HG03175 (cell line): ENCODE data around the gene TTLL7.
"Not testable (repeated sequence)": the region's sequence is repeated elsewhere in the genome, so short reads cannot be mapped to it uniquely, and the experiment has no call there.

Experiments used
- ATAC-seq: cut with Tn5 transposase; IDR thresholded peaks from one replicate; pipeline ENCODE4 v1.9.1; 2021; ENCODE audit warnings: mild to moderate bottlenecking, moderate library complexity; ENCODE audit not compliant: unreplicated experiment

The TTLL7 gene

DNA sequence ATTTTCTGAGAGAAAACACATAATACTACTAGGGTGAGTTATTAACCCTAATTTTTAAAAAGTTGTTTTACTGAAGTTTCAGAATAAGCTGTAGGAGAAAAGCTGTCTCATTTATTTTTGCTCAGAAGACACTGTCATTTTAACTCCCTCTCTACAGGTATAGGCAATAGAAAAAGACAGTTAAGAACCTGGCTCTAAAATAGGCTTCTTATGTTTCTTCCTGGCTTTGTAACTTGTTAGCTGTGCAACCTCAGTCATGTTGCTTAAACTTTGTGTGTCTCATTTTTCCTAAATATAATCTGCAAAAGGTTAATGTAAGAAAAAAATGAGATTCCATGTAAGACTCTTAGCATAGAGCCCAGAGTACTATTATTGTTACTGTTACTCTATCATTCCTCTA lies 64.4 kb downstream of the TTLL7 start:
- no peak for ATAC-seq

DNA sequence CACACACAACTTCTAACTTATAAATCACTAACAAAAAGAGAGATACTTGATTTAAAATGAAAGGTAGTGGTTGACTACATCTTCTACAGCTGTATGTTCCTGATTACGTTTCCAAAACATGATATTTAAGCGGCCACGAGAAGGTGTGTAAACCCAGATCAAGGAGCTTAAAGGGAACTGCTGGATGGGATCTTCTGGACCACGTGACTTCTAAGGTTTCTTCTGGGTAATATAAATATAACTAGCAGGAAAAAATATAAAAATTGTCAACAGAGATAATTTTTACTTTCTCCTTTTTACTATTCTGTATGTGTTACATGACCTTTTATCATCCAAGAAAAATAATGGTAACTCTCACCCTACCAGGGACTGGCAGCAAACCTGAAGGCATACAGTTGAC lies 66.2 kb downstream of the TTLL7 start:
- ATAC-seq, result no peak

DNA sequence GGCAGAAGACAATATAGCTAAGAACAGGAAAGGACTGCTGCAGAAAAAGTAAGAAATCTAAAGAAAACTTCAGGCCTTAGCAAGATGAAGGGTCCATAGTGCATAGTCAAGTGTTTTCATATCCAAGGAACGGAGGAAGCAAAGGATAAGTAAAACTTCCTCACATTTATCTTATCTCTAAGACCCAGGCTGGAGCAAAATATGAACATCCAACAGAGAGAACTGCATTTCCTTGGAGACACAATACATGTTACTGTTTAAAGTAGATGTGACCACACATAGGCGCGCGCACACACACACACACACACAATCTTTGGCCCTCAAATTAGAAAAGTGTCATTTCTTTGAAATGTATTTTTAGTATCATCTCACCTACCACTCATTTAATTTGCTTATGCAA lies 66.7 kb downstream of the TTLL7 start:
- no peak for ATAC-seq

DNA sequence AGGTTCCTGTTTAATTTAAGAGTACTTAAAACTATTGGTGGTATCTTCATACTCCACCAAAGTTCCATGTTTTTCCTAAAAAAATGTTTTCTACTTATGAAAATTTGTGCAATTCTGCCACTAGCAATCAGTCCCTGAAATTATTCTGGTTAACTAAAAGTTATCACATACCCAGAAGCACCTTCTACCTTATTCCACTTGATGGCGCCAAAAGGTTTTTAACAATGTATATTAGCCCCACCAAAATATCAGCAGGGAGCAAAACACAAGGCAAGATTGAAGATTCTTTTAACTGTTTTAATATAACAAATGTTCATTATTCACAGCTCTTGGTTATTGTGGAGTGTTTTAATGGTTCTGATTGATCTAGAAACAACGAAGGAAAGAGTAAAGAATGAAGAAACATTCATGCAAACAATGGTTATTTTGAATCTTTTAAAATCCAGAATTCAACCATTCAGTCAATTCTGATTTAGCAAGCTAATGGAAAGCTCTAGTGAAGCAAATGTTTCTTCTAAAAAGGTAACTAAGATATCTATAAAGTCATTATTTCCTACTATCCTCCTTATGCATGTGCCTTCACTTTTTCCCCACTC lies 67.2 kb downstream of the TTLL7 start:
- ATAC-seq, result peak; percentile 78

DNA sequence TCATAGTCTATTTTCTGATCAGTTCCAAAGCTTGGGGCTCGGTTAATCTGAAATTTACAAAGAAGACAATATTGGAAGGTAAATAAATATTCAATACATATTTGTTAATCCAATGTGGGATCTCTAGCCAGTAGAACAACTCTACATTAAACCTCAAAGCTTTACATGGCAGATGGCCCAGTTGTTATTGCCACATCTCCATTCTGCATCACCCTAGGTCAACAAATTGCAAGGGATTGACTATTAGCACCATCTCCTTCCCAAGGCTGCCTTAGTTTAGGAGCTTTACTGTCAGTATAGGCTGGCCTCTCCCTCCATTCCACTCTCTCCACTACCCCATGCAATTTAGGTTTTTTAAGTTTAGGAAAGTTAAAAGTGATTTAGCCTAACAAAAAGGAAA lies 69.7 kb downstream of the TTLL7 start:
- no peak for ATAC-seq

DNA sequence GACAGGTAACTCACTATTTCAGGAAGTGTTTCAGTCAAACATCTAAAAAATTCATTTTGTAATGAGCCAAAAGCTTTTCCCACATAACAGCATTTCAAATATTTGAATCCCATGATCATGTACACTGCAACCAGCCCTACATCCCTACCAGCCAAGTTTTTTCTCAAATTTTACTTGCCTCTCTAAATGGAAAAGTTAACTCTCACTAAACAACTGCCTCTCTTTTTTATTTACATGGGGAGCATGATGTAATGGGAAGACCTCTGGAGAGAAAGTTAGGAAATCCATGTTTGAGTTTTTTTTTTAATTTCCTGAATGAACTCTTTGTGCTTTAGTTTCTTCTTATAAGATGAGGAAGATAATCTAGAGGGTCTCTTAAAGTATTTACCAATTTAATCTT lies 70.5 kb downstream of the TTLL7 start:
- no peak for ATAC-seq

DNA sequence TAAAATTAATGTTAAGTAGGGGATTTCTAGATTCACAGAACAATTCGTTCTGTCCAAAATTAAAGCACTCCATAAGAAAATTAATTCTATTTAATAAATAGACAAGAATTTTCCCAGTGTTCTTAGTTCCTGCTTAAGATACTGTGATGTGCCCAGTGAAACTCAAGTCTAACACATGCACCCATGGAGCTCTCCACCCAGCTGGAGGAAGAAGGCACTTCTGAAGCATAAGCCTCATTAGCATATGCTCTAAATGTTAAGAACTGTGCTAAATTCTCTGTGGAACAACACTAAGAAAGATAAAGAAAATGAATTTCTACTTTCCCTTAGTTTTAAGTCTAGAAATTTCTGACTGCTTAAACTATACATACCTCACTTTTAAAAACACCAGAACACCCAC lies 71.2 kb downstream of the TTLL7 start:
- ATAC-seq, result no peak

DNA sequence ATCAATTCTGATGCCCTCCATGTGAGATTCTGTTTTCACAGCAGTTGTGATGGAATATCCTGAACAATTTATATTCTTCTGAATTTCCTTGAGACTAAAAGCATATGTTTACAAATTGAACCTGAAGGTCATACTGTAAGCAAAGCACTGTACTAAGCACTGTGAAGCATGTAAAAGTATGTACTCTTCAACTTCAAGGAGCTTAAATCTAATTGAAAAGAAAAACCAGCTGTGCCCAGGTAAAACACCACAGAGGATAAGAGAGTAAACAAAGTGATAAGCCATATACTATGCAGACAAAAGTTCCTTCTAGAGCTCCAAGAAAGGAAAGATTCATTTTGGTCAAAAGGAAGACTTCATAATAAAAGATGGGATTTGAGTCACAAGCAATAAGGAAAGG lies 71.9 kb downstream of the TTLL7 start:
- no peak for ATAC-seq

DNA sequence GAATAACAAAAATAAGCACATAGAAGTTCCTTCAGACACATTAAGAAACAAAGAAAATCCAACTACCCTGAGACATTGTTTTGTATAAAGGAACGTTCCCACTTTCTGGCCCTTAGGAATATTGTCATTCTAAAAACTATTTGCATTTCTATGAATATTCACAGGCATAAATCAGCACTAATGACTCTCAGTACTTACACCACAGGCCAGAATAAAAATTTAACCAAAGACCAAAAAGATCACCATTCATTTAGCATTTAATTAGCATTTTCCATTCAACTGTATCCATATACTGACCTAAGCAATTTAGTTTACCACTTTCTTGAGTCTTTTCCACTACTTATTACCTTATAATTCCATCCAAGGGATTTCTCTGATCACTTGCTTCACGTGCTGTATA lies 75.4 kb downstream of the TTLL7 start:
- ATAC-seq, result no peak

DNA sequence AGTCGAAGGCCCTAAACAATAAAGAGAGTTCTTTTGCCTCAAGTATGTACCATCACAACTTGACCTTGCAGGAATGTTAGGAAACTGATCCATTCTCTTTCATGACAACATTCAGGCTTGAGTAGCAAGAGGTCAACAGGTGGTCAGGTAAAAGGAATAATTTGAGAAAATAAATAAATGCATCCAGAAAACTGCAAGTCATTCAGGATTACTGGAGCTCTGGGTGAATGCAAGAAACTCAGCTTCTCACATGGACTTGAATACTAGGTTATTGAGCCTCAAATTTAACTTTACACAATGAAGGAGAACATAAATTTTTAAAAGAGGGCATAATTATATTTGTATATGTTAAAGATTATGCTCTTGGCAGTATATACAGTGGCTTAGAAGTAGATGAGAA lies 76.5 kb downstream of the TTLL7 start:
- no peak for ATAC-seq

DNA sequence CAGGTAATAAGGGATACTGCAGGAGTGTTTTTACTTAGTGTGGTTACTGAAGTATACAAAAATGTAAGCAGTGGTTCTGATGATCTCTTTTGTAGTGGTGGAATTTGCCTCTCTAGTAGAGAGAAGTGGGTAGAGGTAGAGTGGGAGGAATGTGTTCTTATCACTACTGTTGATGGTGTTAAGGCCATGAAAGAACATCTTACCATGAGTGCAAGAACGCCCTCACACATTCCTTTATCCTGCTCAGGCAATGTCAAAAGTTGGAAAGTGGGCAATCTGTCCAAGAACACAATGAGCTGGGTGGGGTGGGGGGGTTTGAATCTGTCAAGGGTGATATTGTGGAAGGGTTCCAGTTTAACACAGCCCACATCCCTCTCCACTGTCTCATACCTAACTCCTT lies 78.6 kb downstream of the TTLL7 start:
- no peak for ATAC-seq

DNA sequence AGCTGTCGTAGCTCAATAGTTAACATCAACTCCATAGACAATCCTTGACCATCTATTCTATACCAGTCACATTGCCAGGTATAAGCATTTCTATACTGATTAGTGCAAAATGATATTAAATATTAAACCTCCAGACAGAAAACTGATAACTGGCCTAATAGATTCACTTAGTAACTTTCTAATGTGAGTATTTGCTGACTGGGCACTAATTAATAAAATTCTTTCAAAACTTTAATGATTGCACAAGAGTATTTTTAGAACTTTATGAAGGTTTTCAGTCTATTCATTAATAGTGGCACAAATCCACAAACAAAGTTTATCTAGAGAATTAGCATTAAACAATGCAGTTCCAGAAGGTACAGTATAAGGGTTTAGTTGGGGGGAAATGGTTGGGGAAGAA lies 79.1 kb downstream of the TTLL7 start:
- ATAC-seq, result no peak

DNA sequence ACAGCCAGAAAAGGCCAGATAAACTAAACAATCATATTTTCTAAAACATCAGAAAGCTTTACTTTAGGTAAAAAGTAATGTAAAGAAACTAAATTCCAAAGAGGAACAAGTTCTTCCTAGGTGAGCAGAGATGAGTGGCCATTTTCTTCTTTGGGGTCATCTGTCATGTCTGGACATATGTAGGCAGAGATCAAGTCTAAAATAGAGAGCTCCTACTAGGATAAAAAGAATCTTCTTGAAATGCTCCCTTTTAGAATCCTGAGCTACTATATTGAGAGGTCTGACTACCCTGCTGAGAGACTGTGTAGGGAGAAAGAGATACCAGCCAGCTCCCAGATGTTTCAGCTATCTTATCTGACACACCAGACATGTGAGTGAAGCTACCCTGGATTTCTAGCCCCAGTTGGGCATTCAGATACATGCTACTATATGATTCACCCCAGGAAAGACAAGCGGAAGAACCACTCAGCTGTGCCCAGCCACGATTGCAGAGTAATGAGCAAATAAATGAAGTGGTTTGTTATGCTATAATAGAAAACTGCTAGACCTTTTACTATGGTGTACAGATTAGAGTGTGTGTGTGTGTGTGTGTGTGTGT lies 80.1 kb downstream of the TTLL7 start:
- no peak for ATAC-seq

DNA sequence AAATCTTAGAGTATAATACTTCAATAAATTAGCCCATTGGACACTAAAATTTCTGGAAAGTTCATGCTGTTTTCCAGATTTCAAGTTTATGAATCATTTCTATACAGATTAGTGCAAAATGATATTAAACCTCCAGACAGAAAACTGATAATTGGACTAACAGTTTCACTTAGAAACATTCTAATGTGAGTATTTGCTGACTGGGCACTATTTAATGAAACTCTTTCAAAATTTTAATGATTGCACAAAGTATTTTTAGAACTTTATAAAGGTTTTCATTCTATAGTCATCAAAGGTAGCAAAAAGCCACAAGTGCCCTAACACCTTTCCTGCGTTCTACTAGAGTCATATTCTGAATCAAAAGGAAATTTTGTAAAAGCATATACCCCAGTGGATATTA lies 81.0 kb downstream of the TTLL7 start:
- ATAC-seq, result no peak

DNA sequence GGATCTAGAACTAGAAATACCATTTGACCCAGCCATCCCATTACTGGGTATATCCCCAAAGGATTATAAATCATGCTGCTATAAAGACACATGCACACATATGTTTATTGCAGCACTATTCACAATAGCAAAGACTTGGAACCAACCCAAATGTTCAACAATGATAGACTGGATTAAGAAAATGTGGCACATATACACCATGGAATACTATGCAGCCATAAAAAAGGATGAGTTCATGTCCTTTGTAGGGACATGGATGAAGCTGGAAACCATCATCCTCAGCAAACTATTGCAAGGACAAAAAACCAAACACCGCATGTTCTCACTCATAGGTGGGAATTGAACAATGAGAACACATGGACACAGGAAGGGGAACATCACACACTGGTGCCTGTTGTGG lies 82.8 kb downstream of the TTLL7 start:
- not testable (repeated sequence) for ATAC-seq

DNA sequence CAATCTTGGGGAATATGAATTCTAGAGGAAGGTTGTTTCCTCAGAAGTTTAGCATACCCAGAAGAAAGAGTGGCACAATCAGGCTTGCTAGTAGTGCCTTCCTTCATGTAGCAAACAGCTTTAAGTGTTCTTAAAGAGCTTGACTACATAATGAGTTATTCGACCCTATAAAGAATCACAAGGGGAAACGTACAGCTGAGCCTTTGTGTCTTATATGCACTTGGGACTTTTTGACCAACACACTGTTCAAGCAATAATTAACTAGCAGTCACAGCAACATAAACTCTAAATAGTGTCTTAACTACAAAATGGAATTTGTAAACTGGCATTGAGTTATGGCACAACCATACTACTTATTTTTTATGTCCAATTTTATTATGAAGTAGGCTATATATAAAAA lies 86.1 kb downstream of the TTLL7 start:
- no peak for ATAC-seq

DNA sequence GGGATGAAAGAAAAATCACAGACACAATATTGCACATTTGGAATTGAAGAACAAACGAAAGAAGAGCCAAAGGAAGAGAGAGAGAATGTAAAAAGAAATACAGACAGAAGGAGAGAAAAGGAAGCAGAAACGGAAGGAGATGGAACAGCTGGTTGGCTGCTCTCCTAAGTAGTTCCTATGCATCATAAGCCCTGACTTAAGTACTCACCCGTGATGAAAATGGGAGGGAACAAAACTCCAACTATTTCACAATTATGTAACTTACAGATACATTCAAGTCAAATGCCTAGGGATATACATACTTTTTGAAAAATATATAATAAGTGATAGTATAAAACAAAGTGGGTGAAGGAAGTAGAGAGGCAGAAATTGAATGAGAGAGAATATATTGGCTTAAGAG lies 88.5 kb downstream of the TTLL7 start:
- no peak for ATAC-seq

DNA sequence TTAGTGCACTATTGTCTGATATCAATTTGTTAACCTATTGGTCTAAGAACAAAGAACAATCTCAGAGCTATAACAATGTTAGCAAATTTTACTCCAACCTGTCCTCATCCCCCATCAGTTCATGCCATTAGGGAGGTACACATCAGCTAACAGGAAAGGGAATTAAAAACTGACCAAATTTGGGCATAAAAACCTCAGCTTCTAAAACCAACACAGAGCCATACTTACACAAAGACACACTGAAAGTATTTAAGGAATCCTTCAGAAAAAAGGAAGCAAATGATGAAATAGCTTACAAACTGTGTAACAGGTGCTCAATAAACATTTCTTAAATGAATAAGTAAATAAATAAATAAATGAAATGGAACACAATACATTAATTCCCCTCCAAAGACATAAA lies 89.2 kb downstream of the TTLL7 start:
- no peak for ATAC-seq

DNA sequence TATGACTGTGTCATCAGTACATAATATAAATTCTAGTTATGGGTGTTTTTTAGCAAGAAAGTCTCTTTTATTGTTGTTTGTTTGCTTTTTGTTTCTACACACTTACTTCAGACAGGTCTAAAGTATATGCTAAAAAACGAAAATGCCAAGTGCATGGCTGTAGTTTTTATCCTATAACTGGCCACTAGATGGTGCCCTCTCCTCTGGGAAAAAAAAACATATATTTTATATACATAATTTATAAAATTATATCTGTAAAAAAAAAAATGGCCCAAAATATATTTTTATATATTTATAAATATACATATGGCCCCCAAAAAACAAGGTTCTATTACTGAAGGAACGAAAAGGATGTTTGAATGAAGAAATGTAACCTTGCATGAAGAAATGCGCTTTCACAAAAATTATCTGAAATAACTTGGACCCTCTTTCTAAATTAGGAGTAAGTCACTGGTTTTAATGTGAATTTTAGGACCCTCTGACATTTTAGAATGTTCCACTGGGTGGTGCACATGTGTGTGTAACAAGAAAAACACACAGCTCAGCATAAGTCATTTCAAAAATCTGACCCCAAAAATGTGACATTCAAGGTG lies 93.5 kb downstream of the TTLL7 start:
- ATAC-seq, result no peak

DNA sequence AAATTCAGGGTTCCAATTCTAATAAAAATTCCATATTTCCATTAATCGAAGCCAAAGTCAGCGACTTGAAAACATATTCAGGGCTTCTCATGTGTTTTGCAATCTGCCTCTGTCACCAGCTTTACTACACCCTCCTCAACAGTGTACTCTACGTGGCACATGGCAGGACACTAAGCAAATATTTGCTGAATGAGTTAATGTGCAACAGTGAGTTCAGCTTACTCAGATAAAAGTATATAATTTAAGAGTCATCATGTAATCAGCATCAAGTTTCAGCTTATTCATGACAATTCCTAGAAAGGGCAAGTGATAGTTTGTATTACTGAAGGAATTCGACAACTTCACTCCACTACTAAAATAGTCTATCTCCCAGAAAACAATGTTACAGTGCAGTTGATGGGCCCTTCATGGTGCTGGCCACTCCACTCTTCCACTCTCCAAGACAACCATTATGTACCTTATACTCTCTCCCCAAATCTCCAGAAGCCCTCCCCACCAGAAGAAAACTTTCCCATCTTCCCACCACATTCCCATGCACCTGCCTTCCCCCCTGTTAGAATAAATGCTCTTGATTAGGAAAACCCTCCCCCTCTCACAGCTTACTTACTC lies 97.3 kb downstream of the TTLL7 start:
- no peak for ATAC-seq

DNA sequence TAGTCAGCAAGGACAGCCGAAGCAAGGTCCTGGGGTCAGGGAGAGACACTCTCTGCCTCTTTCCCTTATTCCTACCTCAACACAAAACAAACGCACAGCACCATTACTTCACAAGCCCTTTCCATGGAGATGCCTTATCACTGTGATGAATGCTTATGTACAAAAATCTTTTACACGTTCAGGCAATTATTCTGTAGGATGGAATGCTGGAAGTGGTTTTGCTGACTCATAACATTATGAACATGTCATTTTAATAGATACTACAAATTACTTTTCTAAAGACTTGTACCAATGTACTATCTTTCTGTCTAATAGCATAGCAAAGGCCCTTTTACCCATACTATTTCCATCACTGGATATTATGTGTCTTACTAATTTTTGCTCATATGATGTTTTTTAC lies 98.4 kb downstream of the TTLL7 start:
- no peak for ATAC-seq

DNA sequence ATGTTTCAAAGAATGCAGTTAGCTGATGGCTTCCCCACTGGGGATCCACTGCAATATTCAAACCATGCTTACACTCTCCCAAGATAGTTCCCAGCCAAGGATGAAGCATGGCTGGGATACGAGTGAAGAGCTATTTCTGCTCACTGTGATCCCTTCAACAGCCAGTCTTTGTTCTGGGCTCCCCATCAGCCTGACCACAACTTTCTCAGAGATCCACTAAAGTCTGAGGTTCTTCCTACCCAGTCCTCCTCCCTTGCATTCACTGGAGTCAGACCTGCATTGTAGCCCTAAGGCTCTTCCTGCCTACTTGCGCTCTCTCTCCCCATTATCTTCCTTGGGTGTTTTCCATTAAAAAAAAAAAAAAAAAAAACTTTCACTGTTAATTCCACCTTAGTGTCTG lies 101.4 kb downstream of the TTLL7 start:
- ATAC-seq, result no peak

DNA sequence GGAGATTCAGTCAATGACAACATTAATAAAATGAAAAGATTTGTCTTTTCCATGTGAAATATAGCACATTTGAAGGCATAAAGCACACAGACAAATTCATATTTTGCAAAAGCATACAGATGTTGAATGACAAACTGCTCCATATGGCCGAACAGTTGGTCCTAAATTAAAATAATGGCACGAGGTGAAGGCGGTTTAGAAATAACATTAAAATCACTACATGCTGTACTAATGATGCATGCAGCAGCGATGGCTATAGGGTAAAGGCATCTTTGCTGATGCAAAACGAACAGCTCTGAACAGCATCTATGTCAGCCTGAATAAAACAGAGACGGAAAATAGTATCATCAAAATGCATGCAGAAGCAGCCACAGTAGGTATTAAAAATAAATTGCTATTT lies 102.6 kb downstream of the TTLL7 start:
- ATAC-seq, result no peak
